ENCODE measurements around the gene XAB2.

XAB2 gene

GRCh38 chr19:7662657-7663056 is 33.3 kb upstream of the XAB2 start:
- Histone ChIP-seq H3K27me3 (ENCODE audit: insufficient read depth, low read length) (no peaks in the 10 kb centered on the region), H3K9me3 (ENCODE audit: low read length) (no peaks in the 10 kb centered on the region), H3K36me3 (ENCODE audit: insufficient read depth, low read length) (no peaks in the 10 kb centered on the region), H2AFZ (ENCODE audit: low read depth, low read length) (no peak overlapping the region), H3K4me1 (ENCODE audit: insufficient read depth, low read length) (no peaks in the 10 kb centered on the region), H3K4me3 (ENCODE audit: low read length) (no peak overlapping the region)

- Histone ChIP-seq H3K4me3 (ENCODE audit: low read length) (no peak overlapping the region), H3K36me3 (ENCODE audit: insufficient read depth, low read length) (no peaks in the 10 kb centered on the region), H3K9me3 (ENCODE audit: low read length) (no peaks in the 10 kb centered on the region), H3K4me1 (ENCODE audit: insufficient read depth, low read length) (no peaks in the 10 kb centered on the region), H3K27me3 (ENCODE audit: insufficient read depth, low read length) (no peaks in the 10 kb centered on the region), H2AFZ (ENCODE audit: low read depth, low read length) (no peak overlapping the region)
These were observed 32.6 kb upstream of the XAB2 start for GRCh38 chr19:7661744-7662538.

DNA sequence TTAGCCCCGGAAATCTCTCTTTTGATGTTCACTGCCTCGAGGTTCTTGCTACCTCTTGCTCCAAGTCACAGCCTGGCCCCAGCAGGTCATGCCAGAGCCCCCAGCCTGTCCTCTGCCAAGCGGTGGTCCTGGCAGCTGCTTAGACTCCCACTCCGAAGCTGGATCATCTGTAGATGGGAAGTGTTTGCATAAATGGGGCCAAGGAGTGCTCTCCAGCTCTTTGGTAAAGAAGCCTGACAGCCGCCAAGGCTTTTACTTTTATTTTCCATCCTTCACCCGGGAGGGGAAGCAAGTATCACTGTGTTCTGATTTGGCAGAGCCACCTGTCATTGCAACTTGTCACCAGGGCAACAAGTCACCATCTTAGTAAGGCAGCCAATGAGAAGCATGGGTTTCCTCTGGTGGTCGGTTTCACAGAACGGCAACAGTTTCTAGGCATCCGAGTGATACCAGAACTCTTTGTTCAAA is 28.9 kb upstream of the XAB2 start:
- Histone ChIP-seq H3K4me3 (ENCODE audit: low read length) (no peak overlapping the region), H3K36me3 (ENCODE audit: insufficient read depth, low read length) (no peaks in the 10 kb centered on the region), H3K4me1 (ENCODE audit: insufficient read depth, low read length) (no peaks in the 10 kb centered on the region), H3K9me3 (ENCODE audit: low read length) (no peaks in the 10 kb centered on the region), H2AFZ (ENCODE audit: low read depth, low read length) (peak overlapping the region; percentile 23), H3K27me3 (ENCODE audit: insufficient read depth, low read length) (no peaks in the 10 kb centered on the region)

DNA sequence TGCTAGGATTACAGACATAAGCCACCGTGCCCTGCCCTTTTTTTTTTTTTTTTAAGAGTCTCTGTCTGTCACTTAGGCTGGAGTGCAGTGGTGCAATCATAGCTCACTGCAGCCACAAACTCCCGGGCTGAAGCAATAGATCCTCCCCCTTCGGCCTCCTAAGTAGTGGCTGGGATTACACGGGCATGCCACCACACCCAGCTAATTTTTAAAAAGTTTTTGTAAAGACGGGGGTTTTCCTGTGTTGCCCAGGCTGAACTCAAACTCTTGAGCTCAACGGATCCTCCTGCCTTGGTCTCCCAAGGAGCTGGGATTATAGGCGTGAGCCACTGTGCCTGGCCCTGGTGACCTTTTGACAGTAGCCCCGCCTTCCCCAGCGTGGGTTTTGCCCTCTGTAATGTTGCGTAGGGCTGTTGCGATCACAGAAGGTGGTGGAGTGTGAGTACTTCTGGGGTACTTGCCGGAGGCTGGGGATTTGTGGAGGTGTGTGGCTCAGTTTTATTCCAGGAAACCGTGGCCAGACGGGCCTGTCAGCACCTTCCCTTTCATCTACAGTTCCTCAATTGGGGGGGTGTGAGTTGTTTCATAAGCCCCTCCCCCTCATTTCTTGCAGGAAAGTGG is 27.9 kb upstream of the XAB2 start:
- no peak overlapping the region for H2AFZ ChIP-seq (ENCODE audit: low read depth, low read length)
- no peak overlapping the region for H3K4me3 ChIP-seq (ENCODE audit: low read length)
- no peaks in the 10 kb centered on the region for H3K9me3 ChIP-seq (ENCODE audit: low read length)
- H3K27me3 ChIP-seq (ENCODE audit: insufficient read depth, low read length), result no peaks in the 10 kb centered on the region
- H3K36me3 ChIP-seq (ENCODE audit: insufficient read depth, low read length), result no peaks in the 10 kb centered on the region
- no peaks in the 10 kb centered on the region for H3K4me1 ChIP-seq (ENCODE audit: insufficient read depth, low read length)

GRCh38 chr19:7655581-7655980 is 26.2 kb upstream of the XAB2 start:
- Histone ChIP-seq H3K36me3 (ENCODE audit: insufficient read depth, low read length) (no peaks in the 10 kb centered on the region), H3K27me3 (ENCODE audit: insufficient read depth, low read length) (peaks cover 6% of the 10 kb centered on the region), H3K4me3 (ENCODE audit: low read length) (no peak overlapping the region), H3K4me1 (ENCODE audit: insufficient read depth, low read length) (no peaks in the 10 kb centered on the region), H2AFZ (ENCODE audit: low read depth, low read length) (no peak overlapping the region), H3K9me3 (ENCODE audit: low read length) (no peaks in the 10 kb centered on the region)

DNA sequence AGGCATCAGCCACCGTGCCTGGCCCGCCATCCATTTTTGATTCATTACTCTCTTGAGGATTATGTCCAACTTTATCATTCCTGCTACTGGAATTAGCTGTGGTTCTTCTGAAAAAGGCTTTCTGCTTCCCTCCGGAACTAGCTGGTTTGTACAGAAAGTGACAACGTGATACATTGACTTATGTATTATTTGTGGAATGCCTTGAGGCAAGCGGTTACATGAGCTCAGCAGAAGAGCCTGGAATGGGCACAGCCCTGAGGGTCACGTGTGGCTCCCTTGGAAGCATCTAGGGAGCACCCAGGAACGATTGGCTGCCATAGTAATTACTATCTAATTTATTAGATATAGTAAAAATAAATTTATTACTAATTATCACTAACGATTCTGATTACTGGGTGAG is 25.1 kb upstream of the XAB2 start:
- H3K9me3 ChIP-seq (ENCODE audit: low read length), result no peaks in the 10 kb centered on the region
- no peaks in the 10 kb centered on the region for H3K4me1 ChIP-seq (ENCODE audit: insufficient read depth, low read length)
- no peaks in the 10 kb centered on the region for H3K36me3 ChIP-seq (ENCODE audit: insufficient read depth, low read length)
- no peak overlapping the region for H2AFZ ChIP-seq (ENCODE audit: low read depth, low read length)
- H3K4me3 ChIP-seq (ENCODE audit: low read length), result no peak overlapping the region
- H3K27me3 ChIP-seq (ENCODE audit: insufficient read depth, low read length), result peaks cover 10% of the 10 kb centered on the region

- Histone ChIP-seq H3K9me3 (ENCODE audit: low read length) (no peaks in the 10 kb centered on the region), H2AFZ (ENCODE audit: low read depth, low read length) (no peak overlapping the region), H3K36me3 (ENCODE audit: insufficient read depth, low read length) (no peaks in the 10 kb centered on the region), H3K4me3 (ENCODE audit: low read length) (peak overlapping the region; percentile 18), H3K4me1 (ENCODE audit: insufficient read depth, low read length) (no peaks in the 10 kb centered on the region), H3K27me3 (ENCODE audit: insufficient read depth, low read length) (peaks cover 10% of the 10 kb centered on the region)
These were observed 22.8 kb upstream of the XAB2 start for GRCh38 chr19:7652061-7652641.

- H3K36me3 ChIP-seq (ENCODE audit: insufficient read depth, low read length), result no peaks in the 10 kb centered on the region
- H2AFZ ChIP-seq (ENCODE audit: low read depth, low read length), result no peak overlapping the region
- peaks cover 10% of the 10 kb centered on the region for H3K27me3 ChIP-seq (ENCODE audit: insufficient read depth, low read length)
- H3K9me3 ChIP-seq (ENCODE audit: low read length), result no peaks in the 10 kb centered on the region
- no peak overlapping the region for H3K4me3 ChIP-seq (ENCODE audit: low read length)
- no peaks in the 10 kb centered on the region for H3K4me1 ChIP-seq (ENCODE audit: insufficient read depth, low read length)
These were observed 20.8 kb upstream of the XAB2 start for GRCh38 chr19:7650148-7650547.

- Histone ChIP-seq H2AFZ (ENCODE audit: low read depth, low read length) (no peak overlapping the region), H3K4me3 (ENCODE audit: low read length) (no peak overlapping the region), H3K36me3 (ENCODE audit: insufficient read depth, low read length) (no peaks in the 10 kb centered on the region), H3K4me1 (ENCODE audit: insufficient read depth, low read length) (no peaks in the 10 kb centered on the region), H3K9me3 (ENCODE audit: low read length) (no peaks in the 10 kb centered on the region), H3K27me3 (ENCODE audit: insufficient read depth, low read length) (peaks cover 10% of the 10 kb centered on the region)
These were observed 19.1 kb upstream of the XAB2 start for GRCh38 chr19:7648265-7649014.

GRCh38 chr19:7647156-7647555 is 17.8 kb upstream of the XAB2 start:
- Histone ChIP-seq H3K36me3 (ENCODE audit: insufficient read depth, low read length) (no peaks in the 10 kb centered on the region), H2AFZ (ENCODE audit: low read depth, low read length) (no peak overlapping the region), H3K27me3 (ENCODE audit: insufficient read depth, low read length) (peaks cover 10% of the 10 kb centered on the region), H3K4me3 (ENCODE audit: low read length) (no peak overlapping the region), H3K9me3 (ENCODE audit: low read length) (no peaks in the 10 kb centered on the region), H3K4me1 (ENCODE audit: insufficient read depth, low read length) (no peaks in the 10 kb centered on the region)

DNA sequence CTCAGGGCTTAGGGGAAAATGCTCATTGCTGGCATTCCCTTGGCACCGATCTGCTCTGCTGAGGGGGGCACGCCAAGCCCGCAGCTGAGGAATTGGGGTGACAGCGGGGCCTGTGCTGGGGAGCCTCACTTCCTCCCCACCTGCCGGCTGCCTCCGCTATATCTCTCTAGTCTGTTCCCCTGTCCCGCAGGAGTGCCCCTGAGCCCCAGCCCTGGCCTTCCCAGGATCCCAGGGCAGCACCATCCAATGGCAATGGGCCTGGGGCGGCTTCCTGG is 17.0 kb upstream of the XAB2 start:
- H3K9me3 ChIP-seq (ENCODE audit: low read length), result no peaks in the 10 kb centered on the region
- H2AFZ ChIP-seq (ENCODE audit: low read depth, low read length), result no peak overlapping the region
- no peak overlapping the region for H3K4me3 ChIP-seq (ENCODE audit: low read length)
- H3K36me3 ChIP-seq (ENCODE audit: insufficient read depth, low read length), result no peaks in the 10 kb centered on the region
- H3K27me3 ChIP-seq (ENCODE audit: insufficient read depth, low read length), result peaks cover 10% of the 10 kb centered on the region
- H3K4me1 ChIP-seq (ENCODE audit: insufficient read depth, low read length), result no peaks in the 10 kb centered on the region

GRCh38 chr19:7645656-7646425 is 16.5 kb upstream of the XAB2 start:
- Histone ChIP-seq H3K36me3 (ENCODE audit: insufficient read depth, low read length) (no peaks in the 10 kb centered on the region), H3K9me3 (ENCODE audit: low read length) (no peaks in the 10 kb centered on the region), H2AFZ (ENCODE audit: low read depth, low read length) (no peak overlapping the region), H3K27me3 (ENCODE audit: insufficient read depth, low read length) (peaks cover 5% of the 10 kb centered on the region), H3K4me3 (ENCODE audit: low read length) (no peak overlapping the region), H3K4me1 (ENCODE audit: insufficient read depth, low read length) (no peaks in the 10 kb centered on the region)

Measured in neuron (in vitro differentiated cells).